ENCODE measurements around the gene PHGDH. TPM values are rescaled to one million over a fixed set of nuclear protein-coding genes. Genes with fewer than 3 reads are reported as not detected.
A peak's percentile ranks its signal among the peaks of the same experiment; 100 is the strongest.

The PHGDH gene
- total and polyA plus RNA-seq, 9 of the 15 experiments (the other 6 are each of a cell fraction or from before 2014, with no cell fraction given): 6.7 to 84.2 (median 36.2) TPM

DNA sequence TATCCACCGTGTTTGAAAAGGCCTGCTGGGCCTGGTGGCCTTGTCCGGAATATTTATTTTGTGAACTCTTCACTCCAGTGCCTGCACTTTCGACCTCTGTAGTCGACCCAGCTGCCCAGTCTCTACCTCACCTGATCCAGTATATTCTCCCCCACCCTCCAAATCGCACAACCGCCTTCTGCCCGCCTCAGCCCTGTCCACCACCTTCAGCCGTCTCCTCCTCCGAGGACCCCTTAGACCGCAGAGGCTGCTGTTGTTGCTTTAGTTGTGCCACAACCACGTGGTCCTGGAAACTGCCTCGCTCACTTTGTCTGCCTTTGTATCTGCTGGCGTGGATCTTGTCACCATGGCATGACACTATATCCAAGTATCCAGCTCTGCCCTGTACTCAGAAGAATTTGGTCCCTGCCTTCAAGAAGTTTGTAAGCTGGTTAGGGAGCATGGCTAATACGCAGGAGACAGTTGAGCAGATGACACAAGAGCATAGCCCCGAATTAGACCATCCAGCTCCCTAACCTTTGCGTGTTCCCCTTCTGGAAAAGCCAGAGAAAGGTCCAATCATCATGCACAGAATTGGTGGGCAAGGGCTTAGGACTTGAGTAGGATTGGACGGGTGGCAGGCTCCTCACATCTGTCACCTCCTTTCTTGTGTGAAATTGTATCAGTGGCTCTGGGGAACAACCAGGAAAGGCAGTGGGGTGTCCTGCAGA is 1.5 kb downstream of the PHGDH start (continued):
- no peak for TF ChIP-seq KDM4B (IDR thresholded peaks at IDR 0.05; ENCODE audit: borderline replicate concordance in 2 of 2, low read depth in 1 of 2)
- 0 out of 2 replicates have a peak, but pooled peaks have one; percentile 11 for TF ChIP-seq MECOM (CRISPR knock-in tag; IDR thresholded peaks at IDR 0.05)
- TF ChIP-seq, protein P1, sequence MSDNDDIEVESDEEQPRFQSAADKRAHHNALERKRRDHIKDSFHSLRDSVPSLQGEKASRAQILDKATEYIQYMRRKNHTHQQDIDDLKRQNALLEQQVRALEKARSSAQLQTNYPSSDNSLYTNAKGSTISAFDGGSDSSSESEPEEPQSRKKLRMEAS (CRISPR knock-in tag; IDR thresholded peaks at IDR 0.05): peak; percentile 73
- no peak for TF ChIP-seq ESRRA (IDR thresholded peaks at IDR 0.05; ENCODE audit: borderline replicate concordance, low read depth)
- TF ChIP-seq, protein P2, sequence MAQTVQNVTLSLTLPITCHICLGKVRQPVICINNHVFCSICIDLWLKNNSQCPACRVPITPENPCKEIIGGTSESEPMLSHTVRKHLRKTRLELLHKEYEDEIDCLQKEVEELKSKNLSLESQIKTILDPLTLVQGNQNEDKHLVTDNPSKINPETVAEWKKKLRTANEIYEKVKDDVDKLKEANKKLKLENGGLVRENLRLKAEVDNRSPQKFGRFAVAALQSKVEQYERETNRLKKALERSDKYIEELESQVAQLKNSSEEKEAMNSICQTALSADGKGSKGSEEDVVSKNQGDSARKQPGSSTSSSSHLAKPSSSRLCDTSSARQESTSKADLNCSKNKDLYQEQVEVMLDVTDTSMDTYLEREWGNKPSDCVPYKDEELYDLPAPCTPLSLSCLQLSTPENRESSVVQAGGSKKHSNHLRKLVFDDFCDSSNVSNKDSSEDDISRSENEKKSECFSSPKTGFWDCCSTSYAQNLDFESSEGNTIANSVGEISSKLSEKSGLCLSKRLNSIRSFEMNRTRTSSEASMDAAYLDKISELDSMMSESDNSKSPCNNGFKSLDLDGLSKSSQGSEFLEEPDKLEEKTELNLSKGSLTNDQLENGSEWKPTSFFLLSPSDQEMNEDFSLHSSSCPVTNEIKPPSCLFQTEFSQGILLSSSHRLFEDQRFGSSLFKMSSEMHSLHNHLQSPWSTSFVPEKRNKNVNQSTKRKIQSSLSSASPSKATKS (CRISPR knock-in tag; IDR thresholded peaks at IDR 0.05): peak; percentile 55; the same call in 1 of the 2 replicates
- TF ChIP-seq, protein P3, sequence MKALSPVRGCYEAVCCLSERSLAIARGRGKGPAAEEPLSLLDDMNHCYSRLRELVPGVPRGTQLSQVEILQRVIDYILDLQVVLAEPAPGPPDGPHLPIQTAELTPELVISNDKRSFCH (CRISPR knock-in tag; IDR thresholded peaks at IDR 0.05): no peak
- TF ChIP-seq, protein P3 (tag; IDR thresholded peaks at IDR 0.05): peak; percentile 54; the same call in 1 of the 2 replicates
- TF ChIP-seq DMBX1 (CRISPR knock-in tag; IDR thresholded peaks at IDR 0.05; ENCODE audit: borderline replicate concordance): 0 out of 2 replicates have a peak, but pooled peaks have one; percentile 11
- TF ChIP-seq ZNF668 (CRISPR knock-in tag; IDR thresholded peaks at IDR 0.05): peak; percentile 48; the same call in 1 of the 2 replicates
- no peak for TF ChIP-seq ZNF507 (tag; conservative IDR thresholded peaks at IDR 0.05)
- no peak for TF ChIP-seq ZNF239 (CRISPR knock-in tag; IDR thresholded peaks at IDR 0.05)
- TF ChIP-seq PRMT5 (CRISPR knock-in tag; IDR thresholded peaks at IDR 0.05): no peak
- TF ChIP-seq, protein P4, sequence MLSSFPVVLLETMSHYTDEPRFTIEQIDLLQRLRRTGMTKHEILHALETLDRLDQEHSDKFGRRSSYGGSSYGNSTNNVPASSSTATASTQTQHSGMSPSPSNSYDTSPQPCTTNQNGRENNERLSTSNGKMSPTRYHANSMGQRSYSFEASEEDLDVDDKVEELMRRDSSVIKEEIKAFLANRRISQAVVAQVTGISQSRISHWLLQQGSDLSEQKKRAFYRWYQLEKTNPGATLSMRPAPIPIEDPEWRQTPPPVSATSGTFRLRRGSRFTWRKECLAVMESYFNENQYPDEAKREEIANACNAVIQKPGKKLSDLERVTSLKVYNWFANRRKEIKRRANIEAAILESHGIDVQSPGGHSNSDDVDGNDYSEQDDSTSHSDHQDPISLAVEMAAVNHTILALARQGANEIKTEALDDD (IDR thresholded peaks at IDR 0.05): peak; percentile 9; the same call in 1 of the 2 replicates
- no peak for TF ChIP-seq FOXP1 (CRISPR knock-in tag; IDR thresholded peaks at IDR 0.05)
- TF ChIP-seq EP400 (IDR thresholded peaks at IDR 0.05): peak; percentile 10; the same call in 1 of the 2 replicates
- TF ChIP-seq, protein P5, sequence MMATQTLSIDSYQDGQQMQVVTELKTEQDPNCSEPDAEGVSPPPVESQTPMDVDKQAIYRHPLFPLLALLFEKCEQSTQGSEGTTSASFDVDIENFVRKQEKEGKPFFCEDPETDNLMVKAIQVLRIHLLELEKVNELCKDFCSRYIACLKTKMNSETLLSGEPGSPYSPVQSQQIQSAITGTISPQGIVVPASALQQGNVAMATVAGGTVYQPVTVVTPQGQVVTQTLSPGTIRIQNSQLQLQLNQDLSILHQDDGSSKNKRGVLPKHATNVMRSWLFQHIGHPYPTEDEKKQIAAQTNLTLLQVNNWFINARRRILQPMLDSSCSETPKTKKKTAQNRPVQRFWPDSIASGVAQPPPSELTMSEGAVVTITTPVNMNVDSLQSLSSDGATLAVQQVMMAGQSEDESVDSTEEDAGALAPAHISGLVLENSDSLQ (IDR thresholded peaks at IDR 0.05): 0 out of 2 replicates have a peak, but pooled peaks have one; percentile 13
- TF ChIP-seq DNMT1 (IDR thresholded peaks at IDR 0.05): no peak
- TF ChIP-seq, protein P6, sequence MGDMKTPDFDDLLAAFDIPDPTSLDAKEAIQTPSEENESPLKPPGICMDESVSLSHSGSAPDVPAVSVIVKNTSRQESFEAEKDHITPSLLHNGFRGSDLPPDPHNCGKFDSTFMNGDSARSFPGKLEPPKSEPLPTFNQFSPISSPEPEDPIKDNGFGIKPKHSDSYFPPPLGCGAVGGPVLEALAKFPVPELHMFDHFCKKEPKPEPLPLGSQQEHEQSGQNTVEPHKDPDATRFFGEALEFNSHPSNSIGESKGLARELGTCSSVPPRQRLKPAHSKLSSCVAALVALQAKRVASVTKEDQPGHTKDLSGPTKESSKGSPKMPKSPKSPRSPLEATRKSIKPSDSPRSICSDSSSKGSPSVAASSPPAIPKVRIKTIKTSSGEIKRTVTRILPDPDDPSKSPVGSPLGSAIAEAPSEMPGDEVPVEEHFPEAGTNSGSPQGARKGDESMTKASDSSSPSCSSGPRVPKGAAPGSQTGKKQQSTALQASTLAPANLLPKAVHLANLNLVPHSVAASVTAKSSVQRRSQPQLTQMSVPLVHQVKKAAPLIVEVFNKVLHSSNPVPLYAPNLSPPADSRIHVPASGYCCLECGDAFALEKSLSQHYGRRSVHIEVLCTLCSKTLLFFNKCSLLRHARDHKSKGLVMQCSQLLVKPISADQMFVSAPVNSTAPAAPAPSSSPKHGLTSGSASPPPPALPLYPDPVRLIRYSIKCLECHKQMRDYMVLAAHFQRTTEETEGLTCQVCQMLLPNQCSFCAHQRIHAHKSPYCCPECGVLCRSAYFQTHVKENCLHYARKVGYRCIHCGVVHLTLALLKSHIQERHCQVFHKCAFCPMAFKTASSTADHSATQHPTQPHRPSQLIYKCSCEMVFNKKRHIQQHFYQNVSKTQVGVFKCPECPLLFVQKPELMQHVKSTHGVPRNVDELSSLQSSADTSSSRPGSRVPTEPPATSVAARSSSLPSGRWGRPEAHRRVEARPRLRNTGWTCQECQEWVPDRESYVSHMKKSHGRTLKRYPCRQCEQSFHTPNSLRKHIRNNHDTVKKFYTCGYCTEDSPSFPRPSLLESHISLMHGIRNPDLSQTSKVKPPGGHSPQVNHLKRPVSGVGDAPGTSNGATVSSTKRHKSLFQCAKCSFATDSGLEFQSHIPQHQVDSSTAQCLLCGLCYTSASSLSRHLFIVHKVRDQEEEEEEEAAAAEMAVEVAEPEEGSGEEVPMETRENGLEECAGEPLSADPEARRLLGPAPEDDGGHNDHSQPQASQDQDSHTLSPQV (IDR thresholded peaks at IDR 0.05): peak; percentile 56; the same call in 1 of the 2 replicates

Measured in K562 (cell line).